Measurements from ENCODE around the gene DFFB. TPM values are rescaled to one million over a fixed set of nuclear protein-coding genes. Genes with fewer than 3 reads are reported as not detected.

DFFB gene
- total RNA-seq, 2 donors from 2014 or later = 4.5 to 10.7 TPM

GRCh38 chr1:3874736-3875135 is 17.5 kb downstream of the DFFB start:
- Histone ChIP-seq H3K27me3 (no peaks in the 10 kb centered on the region), H3K9me3 (no peaks in the 10 kb centered on the region), H3K4me1 (no peaks in the 10 kb centered on the region), H3K4me3 (no peak overlapping the region), H3K27ac (no peak overlapping the region), H3K9ac (ENCODE audit: low read depth in 2 of 2, low read length in 2 of 2) (no peak overlapping the region), H3K36me3 (no peaks in the 10 kb centered on the region)
- TF ChIP-seq, protein P1, sequence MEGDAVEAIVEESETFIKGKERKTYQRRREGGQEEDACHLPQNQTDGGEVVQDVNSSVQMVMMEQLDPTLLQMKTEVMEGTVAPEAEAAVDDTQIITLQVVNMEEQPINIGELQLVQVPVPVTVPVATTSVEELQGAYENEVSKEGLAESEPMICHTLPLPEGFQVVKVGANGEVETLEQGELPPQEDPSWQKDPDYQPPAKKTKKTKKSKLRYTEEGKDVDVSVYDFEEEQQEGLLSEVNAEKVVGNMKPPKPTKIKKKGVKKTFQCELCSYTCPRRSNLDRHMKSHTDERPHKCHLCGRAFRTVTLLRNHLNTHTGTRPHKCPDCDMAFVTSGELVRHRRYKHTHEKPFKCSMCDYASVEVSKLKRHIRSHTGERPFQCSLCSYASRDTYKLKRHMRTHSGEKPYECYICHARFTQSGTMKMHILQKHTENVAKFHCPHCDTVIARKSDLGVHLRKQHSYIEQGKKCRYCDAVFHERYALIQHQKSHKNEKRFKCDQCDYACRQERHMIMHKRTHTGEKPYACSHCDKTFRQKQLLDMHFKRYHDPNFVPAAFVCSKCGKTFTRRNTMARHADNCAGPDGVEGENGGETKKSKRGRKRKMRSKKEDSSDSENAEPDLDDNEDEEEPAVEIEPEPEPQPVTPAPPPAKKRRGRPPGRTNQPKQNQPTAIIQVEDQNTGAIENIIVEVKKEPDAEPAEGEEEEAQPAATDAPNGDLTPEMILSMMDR (IDR thresholded peaks at IDR 0.05) = no peak
- no peak for DNase-seq
- intact Hi-C loops (cut with DNase I) = no loop called here

- TF ChIP-seq, protein P1 (IDR thresholded peaks at IDR 0.05) = no peak
- Histone ChIP-seq H3K9me3 (no peaks in the 10 kb centered on the region), H3K9ac (ENCODE audit: low read depth in 2 of 2, low read length in 2 of 2) (no peak overlapping the region), H3K27ac (no peak overlapping the region), H3K27me3 (no peaks in the 10 kb centered on the region), H3K36me3 (no peaks in the 10 kb centered on the region), H3K4me1 (no peaks in the 10 kb centered on the region), H3K4me3 (no peak overlapping the region)
- intact Hi-C loops (cut with DNase I) = no loop called here
- DNase-seq = no peak
These were observed 19.4 kb downstream of the DFFB start for GRCh38 chr1:3876716-3877115.

GRCh38 chr1:3879099-3879498 is 21.8 kb downstream of the DFFB start:
- H3K9me3 ChIP-seq = no peaks in the 10 kb centered on the region
- intact Hi-C loops (cut with DNase I) = no loop called here
- H3K4me1 ChIP-seq = no peaks in the 10 kb centered on the region
- no peak overlapping the region for H3K9ac ChIP-seq (ENCODE audit: low read depth in 2 of 2, low read length in 2 of 2)
- H3K27ac ChIP-seq = no peak overlapping the region
- no peak for DNase-seq
- no peak overlapping the region for H3K4me3 ChIP-seq
- H3K27me3 ChIP-seq = no peaks in the 10 kb centered on the region
- no peaks in the 10 kb centered on the region for H3K36me3 ChIP-seq
- TF ChIP-seq, protein P1 (IDR thresholded peaks at IDR 0.05) = no peak

DNA sequence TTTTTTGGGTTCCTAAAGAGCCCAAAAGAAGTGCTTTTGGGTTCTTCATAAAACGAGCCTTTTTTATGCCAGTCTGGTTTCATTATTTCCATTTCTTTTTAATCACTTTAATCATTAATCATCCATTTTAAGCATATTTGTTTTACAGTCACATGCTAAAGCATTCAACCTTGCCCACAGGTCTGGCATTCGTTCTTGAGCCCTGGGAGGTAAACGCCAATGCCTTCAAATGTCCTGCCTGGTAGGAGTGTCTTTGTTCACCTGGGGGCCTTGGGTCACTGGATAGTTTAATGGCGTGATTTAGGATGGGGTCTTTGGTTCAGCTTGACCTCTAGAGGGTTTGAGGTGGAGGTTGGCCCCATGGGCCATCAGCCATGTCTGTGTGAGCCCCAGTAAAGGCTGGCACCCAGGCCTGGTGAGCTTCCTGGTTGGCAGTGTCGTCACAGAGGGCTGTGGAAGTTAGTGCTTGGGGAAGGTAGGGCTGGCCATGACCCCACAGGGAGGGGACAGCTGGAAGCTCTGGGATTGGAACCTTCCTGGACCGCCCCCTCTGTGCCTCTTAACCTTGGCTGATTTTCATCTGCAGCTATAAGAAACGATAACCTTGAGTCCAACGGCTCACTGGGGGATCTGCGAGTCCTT is 22.6 kb downstream of the DFFB start:
- H3K4me1 ChIP-seq = no peaks in the 10 kb centered on the region
- H3K27ac ChIP-seq = no peak overlapping the region
- DNase-seq = no peak
- H3K9me3 ChIP-seq = no peaks in the 10 kb centered on the region
- no peaks in the 10 kb centered on the region for H3K27me3 ChIP-seq
- no peak overlapping the region for H3K4me3 ChIP-seq
- no peak overlapping the region for H3K9ac ChIP-seq (ENCODE audit: low read depth in 2 of 2, low read length in 2 of 2)
- no peaks in the 10 kb centered on the region for H3K36me3 ChIP-seq
- intact Hi-C loops (cut with DNase I) = no loop called here
- TF ChIP-seq, protein P1 (IDR thresholded peaks at IDR 0.05) = no peak

- Histone ChIP-seq H3K9me3 (no peaks in the 10 kb centered on the region), H3K36me3 (no peaks in the 10 kb centered on the region), H3K4me3 (no peak overlapping the region), H3K9ac (ENCODE audit: low read depth in 2 of 2, low read length in 2 of 2) (no peak overlapping the region), H3K27ac (no peak overlapping the region), H3K4me1 (no peaks in the 10 kb centered on the region), H3K27me3 (no peaks in the 10 kb centered on the region)
- intact Hi-C loops (cut with DNase I) = no loop called here
- TF ChIP-seq, protein P1 (IDR thresholded peaks at IDR 0.05) = no peak
- DNase-seq = no peak
These were observed 23.3 kb downstream of the DFFB start for GRCh38 chr1:3880429-3881192.
